GM10248 (cell line): ENCODE results near the gene PRKCD.

Experiments used
- CTCF ChIA-PET: fragments of 300-600 bp; sonication (Branson Sonifier 250); formaldehyde crosslinking; extraction: SDS; loops from one replicate; lab custom pipeline; 2021; ENCODE audit warnings: antibody characterized with exemption; lab: Yijun Ruan, JAX
- POLR2A ChIA-PET: fragments of 350-650 bp; sonication (Branson Sonifier 250); formaldehyde crosslinking; extraction: SDS; loops from one replicate; lab custom pipeline; 2020; ENCODE audit warnings: antibody characterized with exemption; lab: Yijun Ruan, JAX
- DNase-seq: peaks from one replicate; pipeline ENCODE4 v3.0.0; 2012; ENCODE audit errors: extremely low spot score
- TF ChIP-seq, protein P1 (sequence below): IDR thresholded peaks from 2 replicates; pipeline ENCODE4 v1.5.1; 2012; ENCODE audit warnings: mild to moderate bottlenecking, low read depth; ENCODE audit errors: extremely low read depth, missing control alignments, control extremely low read depth

The PRKCD gene

DNA sequence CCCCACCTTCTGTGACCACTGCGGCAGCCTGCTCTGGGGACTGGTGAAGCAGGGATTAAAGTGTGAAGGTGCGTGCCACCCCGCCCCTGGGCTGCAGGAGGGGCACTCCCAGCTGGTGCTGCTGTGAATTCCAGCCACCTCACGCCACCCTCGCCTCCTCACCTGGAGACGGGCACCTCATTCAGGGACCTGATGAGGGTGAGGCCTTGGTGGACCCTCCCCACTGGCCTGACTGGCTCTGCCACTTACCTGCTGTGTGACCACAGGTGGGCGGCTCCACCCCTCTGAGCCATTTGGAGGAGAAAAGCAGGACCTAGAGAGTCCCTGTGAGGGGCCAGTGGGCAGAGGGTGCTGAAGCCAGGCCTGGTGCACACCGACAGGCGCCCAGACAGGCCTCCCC lies 22.5 kb downstream of the PRKCD start:
- CTCF ChIA-PET: interaction anchor here (3.4 to 5.6 kb wide), 2 partner anchors 13 to 49 kb away, joined by 20 to 63 read pairs; no protein-coding TSS in a partner anchor
- no peak for DNase-seq
- POLR2A ChIA-PET: no interaction called here
- TF ChIP-seq, protein P1, sequence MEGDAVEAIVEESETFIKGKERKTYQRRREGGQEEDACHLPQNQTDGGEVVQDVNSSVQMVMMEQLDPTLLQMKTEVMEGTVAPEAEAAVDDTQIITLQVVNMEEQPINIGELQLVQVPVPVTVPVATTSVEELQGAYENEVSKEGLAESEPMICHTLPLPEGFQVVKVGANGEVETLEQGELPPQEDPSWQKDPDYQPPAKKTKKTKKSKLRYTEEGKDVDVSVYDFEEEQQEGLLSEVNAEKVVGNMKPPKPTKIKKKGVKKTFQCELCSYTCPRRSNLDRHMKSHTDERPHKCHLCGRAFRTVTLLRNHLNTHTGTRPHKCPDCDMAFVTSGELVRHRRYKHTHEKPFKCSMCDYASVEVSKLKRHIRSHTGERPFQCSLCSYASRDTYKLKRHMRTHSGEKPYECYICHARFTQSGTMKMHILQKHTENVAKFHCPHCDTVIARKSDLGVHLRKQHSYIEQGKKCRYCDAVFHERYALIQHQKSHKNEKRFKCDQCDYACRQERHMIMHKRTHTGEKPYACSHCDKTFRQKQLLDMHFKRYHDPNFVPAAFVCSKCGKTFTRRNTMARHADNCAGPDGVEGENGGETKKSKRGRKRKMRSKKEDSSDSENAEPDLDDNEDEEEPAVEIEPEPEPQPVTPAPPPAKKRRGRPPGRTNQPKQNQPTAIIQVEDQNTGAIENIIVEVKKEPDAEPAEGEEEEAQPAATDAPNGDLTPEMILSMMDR: no peak

DNA sequence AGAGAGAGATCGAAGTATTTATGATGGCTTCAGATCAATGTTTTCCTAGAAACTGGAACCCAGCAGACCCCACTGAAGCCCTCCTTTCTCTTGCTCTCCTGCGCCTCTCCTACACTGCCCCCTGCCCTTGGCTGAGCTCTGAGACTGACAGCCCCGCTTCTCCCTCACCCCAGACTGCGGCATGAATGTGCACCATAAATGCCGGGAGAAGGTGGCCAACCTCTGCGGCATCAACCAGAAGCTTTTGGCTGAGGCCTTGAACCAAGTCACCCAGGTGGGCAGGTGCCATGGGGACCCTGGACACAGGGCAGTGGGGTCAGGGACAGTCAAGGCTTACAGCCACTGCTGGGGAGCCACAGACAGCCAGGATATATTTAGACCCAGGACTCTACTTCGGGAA lies 23.7 kb downstream of the PRKCD start:
- DNase-seq: no peak
- POLR2A ChIA-PET: no interaction called here
- TF ChIP-seq, protein P1: no peak
- CTCF ChIA-PET: interaction anchor here (0.6 to 1.9 kb wide), 5 partner anchors 9 to 51 kb away, joined by 3 to 5 read pairs (median 3); no protein-coding TSS in a partner anchor

DNA sequence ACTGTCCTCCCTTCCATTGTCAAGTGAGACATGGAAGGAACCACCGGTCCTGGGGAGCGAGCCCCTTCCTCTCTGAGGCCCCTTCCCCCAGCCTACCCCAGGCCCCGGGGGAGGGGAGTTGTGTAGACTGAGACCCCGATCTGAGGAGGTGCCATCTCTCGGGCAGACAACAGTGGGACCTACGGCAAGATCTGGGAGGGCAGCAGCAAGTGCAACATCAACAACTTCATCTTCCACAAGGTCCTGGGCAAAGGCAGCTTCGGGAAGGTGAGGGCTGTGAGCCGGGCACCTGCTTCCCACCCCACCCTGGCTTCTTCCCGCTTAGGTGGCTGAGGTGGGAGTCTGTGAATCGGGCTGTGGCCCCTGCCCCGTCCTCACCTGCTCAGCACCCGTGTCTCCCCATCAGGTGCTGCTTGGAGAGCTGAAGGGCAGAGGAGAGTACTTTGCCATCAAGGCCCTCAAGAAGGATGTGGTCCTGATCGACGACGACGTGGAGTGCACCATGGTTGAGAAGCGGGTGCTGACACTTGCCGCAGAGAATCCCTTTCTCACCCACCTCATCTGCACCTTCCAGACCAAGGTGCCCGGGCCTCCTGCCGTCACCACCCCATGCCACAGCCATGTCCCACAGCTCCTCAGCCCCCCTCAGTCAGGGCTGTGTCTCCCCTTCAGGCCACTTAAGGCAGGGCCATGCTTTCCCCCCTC lies 24.9 kb downstream of the PRKCD start:
- TF ChIP-seq, protein P1: no peak
- ChIA-PET POLR2A (no interaction called here), CTCF (interaction anchor here (1.0 to 1.9 kb wide), 3 partner anchors 9 to 50 kb away, joined by 3 to 5 read pairs (median 5); no protein-coding TSS in a partner anchor)
- no peak for DNase-seq

DNA sequence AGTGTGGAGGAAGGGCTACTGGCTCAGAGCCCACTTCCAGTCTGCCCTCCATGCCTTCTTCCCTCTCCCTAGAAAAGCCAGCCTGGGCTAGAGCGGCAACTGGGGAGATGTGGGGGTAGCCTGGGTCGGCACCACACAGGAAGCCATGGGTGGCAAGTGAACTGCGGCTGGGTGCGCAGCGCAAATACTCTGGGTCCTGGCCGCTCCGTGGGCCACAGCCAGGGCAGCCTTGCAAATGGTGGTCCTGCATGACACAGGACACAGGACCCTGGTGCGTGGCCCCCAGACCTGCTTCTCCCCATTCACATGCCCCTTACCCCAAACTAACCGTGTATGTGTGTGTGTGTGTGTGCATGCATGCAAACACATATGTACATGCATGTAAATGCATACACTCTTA lies 25.7 kb downstream of the PRKCD start:
- DNase-seq: no peak
- CTCF ChIA-PET: interaction anchor here (1.0 kb wide), 1 partner anchor 8 kb away, joined by 3 read pairs; no protein-coding TSS in a partner anchor
- TF ChIP-seq, protein P1: no peak
- POLR2A ChIA-PET: no interaction called here

DNA sequence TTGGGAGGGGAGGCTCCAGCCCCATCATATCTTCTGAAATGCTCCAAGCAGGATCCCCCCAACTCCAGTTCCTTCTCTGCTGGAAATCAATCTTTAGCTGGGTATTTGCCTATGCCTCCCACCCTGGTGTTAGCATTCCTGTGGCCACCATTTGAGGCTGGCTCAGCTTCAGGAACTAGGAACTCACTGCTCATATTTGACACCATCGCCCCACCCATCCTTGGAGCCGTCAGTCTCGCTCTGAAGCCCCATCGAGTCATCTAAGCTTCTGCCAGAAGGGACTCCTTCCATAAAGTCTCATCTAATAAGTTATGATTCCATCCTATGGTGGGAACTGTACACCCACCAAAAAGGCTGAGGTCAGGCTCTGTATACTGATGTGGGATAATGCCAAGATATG lies 26.4 kb downstream of the PRKCD start:
- TF ChIP-seq, protein P1: no peak
- DNase-seq: no peak
- POLR2A ChIA-PET: no interaction called here
- CTCF ChIA-PET: interaction anchor here (1.0 to 1.3 kb wide), 2 partner anchors 8 to 9 kb away, joined by 3 to 6 read pairs; no protein-coding TSS in a partner anchor

DNA sequence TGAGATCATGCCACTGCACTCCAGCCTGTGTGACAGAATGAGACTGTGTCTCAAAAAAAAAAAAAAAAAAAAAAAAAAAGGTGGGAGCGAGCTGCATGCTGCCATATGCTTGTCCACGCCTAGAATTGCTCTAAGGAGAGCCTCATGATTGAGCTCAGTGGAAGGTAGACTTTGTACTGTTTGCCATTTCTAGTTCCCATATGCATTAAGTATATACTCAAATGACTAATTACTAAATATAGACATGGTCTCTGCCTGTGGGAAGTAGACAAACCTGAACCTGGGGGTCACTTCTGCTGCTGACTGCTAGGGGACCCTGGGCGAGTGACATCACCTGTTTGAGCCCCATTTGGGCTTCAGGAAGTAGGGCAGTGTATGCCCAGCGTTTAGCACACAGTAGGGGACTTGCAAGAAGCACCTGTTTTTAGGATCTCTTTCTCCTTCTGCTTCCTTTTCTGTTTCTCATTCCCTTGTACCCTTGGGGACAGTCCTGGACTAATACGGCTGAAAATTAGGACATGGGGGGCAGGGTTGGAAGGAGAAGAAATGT lies 27.2 kb downstream of the PRKCD start:
- CTCF ChIA-PET: interaction anchor here (1.3 kb wide), 1 partner anchor 8 kb away, joined by 6 read pairs; no protein-coding TSS in a partner anchor
- POLR2A ChIA-PET: interaction anchor here (0.6 kb wide), 1 partner anchor 203 kb away, joined by 8 read pairs; no protein-coding TSS in a partner anchor
- TF ChIP-seq, protein P1: no peak
- DNase-seq: no peak
